Kidney epithelial cell (primary cell): Measurements from ENCODE around the gene XPO6. TPM values are rescaled to one million over a fixed set of nuclear protein-coding genes. Genes with fewer than 3 reads are reported as not detected.

Experiments used
- DNase-seq: peaks from one replicate; pipeline ENCODE4 v3.0.0-alpha.2; 2010; ENCODE audit warnings: low read depth
- H3K27me3 ChIP-seq: 2 replicates; pipeline ENCODE4 v1.6.0; 2011; ENCODE audit warnings: low read length; ENCODE audit not compliant: control insufficient read depth, insufficient read depth
- H3K36me3 ChIP-seq: 2 replicates; pipeline ENCODE4 v1.5.1; 2011; ENCODE audit warnings: low read length; ENCODE audit not compliant: control insufficient read depth, insufficient read depth
- H3K4me3 ChIP-seq: 2 replicates; pipeline ENCODE4 v1.5.1; 2011; ENCODE audit warnings: low read depth, mild to moderate bottlenecking, control low read depth, low read length
- total RNA-seq: library from RNA; depleted of rRNA; stranded (reverse); fragments of >200 nt; gene quantifications from 2 replicates; pipeline ENCODE4 v1.2.3, GENCODE V29; 2015
- TF ChIP-seq, protein P1 (sequence below): IDR thresholded peaks from 2 replicates; pipeline ENCODE4 v1.5.1; 2011; ENCODE audit warnings: mild to moderate bottlenecking, moderate library complexity, low read length, control low read depth, inconsistent platforms; ENCODE audit not compliant: insufficient read depth, poor library complexity, severe bottlenecking

XPO6 gene
- total RNA-seq, 1 donor from 2014 or later = 61.9 TPM

DNA sequence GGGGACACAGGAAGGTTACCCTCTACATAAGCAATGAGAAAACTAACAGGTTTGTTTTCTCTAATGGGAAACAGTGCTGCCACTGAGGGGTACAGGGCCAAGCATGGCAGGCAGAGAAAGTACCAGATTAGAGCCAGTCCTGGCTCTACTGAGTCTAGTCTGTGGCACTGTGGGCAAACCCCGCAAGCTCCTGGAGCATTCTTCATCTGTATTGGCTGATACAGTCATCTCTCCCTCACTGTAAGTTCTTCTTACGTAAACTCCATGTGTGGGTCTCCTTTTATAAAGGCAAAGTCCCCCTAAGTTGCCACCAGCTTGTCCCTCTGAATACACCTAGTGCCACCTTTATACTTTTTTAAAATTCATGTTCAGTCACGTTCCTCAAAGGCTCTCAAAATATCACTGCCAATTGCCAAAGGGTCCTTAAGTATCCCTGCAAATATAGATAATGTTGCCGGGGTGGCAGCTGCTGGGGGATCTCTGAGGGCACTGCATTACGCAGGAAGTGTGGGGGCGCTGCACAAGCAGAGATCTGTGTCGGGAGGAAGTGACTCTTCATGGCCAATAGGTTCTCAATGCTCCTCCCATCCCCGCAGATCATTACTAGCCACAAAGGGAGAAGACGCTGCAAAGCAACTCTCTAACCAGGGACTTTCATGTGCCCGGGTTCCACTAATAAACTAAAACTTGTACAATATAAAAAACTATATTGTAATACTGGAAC is 18.8 kb downstream of the XPO6 start:
- H3K36me3 ChIP-seq = peaks cover 1% of the 10 kb centered on the region
- H3K4me3 ChIP-seq = no peak overlapping the region
- TF ChIP-seq, protein P1, sequence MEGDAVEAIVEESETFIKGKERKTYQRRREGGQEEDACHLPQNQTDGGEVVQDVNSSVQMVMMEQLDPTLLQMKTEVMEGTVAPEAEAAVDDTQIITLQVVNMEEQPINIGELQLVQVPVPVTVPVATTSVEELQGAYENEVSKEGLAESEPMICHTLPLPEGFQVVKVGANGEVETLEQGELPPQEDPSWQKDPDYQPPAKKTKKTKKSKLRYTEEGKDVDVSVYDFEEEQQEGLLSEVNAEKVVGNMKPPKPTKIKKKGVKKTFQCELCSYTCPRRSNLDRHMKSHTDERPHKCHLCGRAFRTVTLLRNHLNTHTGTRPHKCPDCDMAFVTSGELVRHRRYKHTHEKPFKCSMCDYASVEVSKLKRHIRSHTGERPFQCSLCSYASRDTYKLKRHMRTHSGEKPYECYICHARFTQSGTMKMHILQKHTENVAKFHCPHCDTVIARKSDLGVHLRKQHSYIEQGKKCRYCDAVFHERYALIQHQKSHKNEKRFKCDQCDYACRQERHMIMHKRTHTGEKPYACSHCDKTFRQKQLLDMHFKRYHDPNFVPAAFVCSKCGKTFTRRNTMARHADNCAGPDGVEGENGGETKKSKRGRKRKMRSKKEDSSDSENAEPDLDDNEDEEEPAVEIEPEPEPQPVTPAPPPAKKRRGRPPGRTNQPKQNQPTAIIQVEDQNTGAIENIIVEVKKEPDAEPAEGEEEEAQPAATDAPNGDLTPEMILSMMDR = no peak
- H3K27me3 ChIP-seq = no peaks in the 10 kb centered on the region
- no peak for DNase-seq

DNA sequence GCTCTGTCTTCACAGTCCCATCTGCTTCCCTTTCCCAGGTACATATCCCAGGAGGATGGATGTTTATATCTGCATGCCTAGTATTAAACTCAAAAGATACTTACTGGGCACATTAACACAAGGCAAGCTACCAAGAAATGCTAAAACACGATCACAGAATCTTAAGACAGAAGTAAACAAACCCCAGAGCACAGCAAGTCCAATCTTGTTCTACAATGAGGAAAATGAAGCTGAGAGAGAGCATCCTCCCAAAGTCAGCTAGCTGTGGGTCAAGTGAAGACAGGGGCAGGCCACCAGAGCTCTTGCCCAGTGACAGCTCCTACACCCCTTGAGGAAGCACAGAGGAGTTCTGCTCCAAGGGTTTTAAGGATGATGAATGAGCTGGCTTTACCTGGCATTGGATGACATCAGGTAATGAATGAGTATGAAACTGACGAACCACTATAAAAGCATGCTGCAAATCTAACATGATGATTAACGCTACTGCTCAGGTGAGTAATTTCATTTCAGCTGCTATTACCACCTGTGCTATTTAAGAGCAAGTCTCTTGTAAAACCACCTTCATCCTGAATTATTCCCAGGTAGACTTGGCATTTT is 20.3 kb downstream of the XPO6 start:
- DNase-seq = no peak
- Histone ChIP-seq H3K4me3 (no peak overlapping the region), H3K36me3 (peaks cover 1% of the 10 kb centered on the region), H3K27me3 (no peaks in the 10 kb centered on the region)
- TF ChIP-seq, protein P1 = no peak

DNA sequence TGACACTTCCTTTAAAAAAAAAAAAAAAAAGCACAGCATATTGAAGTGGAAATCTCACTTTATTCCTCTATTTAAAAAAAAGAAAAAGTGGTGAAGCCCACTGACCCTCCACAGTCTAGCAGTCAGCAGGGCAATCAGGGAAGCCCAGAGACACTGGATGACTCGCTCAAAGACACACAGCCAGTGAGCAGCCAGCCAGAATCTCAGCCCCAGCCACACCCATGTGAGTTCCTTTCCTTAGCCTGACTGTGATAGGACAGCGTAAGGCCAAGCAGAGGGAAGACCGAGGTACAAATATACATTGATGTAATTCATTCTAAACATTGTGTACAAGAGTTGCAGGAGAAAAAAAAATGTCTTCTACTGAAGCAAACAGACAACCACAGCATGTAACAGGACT is 22.5 kb downstream of the XPO6 start:
- no peak for DNase-seq
- TF ChIP-seq, protein P1 = no peak
- Histone ChIP-seq H3K27me3 (no peaks in the 10 kb centered on the region), H3K4me3 (no peak overlapping the region), H3K36me3 (peaks cover 1% of the 10 kb centered on the region)

DNA sequence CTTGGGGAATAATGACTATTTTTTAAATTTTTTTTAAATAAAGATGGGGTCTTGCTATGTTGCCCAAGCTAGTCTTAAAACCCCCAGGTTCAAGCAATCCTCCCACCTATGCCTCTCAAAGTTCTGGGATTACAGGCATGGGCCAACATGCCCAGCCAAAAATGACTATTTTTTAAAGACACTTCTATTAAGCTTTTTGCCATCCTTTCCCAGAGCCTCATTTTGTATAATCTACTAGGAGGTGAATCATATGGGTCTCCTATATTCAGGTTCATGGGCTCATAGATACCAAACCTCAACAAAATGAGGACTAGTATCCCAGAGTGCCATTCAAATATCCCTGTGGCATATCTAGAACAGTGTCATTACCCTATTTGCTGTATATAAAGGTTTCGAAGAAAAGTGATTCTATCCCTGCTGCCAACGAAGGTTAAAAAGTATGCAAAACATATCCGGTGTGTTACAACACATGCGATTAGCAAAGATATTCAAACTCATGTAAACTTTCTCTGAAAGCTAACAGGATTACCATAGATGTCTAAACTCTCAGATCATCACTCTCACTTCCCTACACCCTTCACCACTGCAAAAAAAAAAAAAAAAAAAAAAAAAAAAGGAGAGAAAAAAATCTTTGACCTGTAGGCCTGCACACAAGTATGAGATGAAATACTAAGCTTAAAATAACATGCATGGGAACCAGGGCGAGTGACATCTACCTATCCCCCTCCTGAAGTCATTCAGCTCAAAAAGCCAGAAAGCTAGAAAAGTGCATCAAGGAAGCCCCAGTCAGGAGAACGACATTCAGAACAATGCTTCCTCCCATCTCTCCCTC is 23.5 kb downstream of the XPO6 start:
- Histone ChIP-seq H3K4me3 (no peak overlapping the region), H3K36me3 (no peaks in the 10 kb centered on the region), H3K27me3 (no peaks in the 10 kb centered on the region)
- TF ChIP-seq, protein P1 = no peak
- no peak for DNase-seq

DNA sequence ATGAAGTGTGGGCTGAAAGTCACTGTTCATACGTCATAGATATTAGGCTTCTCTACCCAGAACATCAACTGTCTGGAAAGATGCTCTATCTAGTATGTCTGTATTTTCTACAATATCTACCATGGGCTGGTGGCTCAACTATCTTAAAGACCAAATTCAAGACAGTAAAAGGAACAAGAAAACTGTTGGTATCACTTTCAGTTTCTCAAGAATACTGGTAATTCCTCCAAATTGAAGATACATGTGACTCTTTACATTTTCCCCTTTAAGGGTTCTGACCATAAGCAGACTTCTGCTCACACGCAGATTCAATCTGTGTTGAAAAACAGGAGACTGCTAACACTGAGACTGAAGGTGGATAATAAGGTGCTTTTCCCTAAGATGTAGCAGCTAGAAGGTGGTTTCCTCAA is 24.2 kb downstream of the XPO6 start:
- Histone ChIP-seq H3K36me3 (no peaks in the 10 kb centered on the region), H3K27me3 (no peaks in the 10 kb centered on the region), H3K4me3 (no peak overlapping the region)
- TF ChIP-seq, protein P1 = no peak
- DNase-seq = no peak
